A549 (cell line): Measurements from ENCODE around the gene DOCK1. TPM values are rescaled to one million over a fixed set of nuclear protein-coding genes. Genes with fewer than 3 reads are reported as not detected.

Experiments used
- ATAC-seq, 2 experiments: fragments of 200-7000 bp in 1 of 2; fragments of >200 bp in 1 of 2; cut with Nextera tagmentation in 1 of 2; cut with Tn5 transposase in 1 of 2; 3 replicates each; pipeline versions ENCODE4 v1.8.0 to v1.9.1; 2018 to 2020; ENCODE audit warnings: mild to moderate bottlenecking in 1 of 2, moderate library complexity in 1 of 2
- CTCF ChIA-PET: fragments of 300-600 bp; sonication (Branson Sonifier 250); formaldehyde crosslinking; extraction: SDS; loops from one replicate; lab custom pipeline; 2021; ENCODE audit warnings: antibody characterized with exemption, inconsistent platforms; lab: Yijun Ruan, JAX
- POLR2A ChIA-PET: fragments of 350-600 bp; formaldehyde crosslinking; extraction: SDS; loops from one replicate; lab custom pipeline; 2021; ENCODE audit warnings: antibody characterized with exemption, inconsistent platforms; lab: Yijun Ruan, JAX
- DNase-seq, 2 experiments: peaks; one replicate each; pipeline versions ENCODE4 v3.0.0 to v3.0.0-alpha.2; 2011 to 2016; ENCODE audit warnings: low read depth in 1 of 2, low spot score in 1 of 2
- FAIRE-seq: peaks from 2 replicates; lab custom pipeline; 2011; peaks lifted over from hg19 to GRCh38; lab: Jason Lieb, UNC
- H3K27ac ChIP-seq, 2 experiments: fragments of >200 bp; sonication (Bioruptor Twin); formaldehyde crosslinking; 3 replicates each; pipeline ENCODE4 v1.5.1; 2016 to 2017
- H3K4me1 ChIP-seq: fragments of >200 bp; sonication (Bioruptor Twin); formaldehyde crosslinking; 3 replicates; pipeline ENCODE4 v1.6.1; 2016
- H3K4me2 ChIP-seq: fragments of >200 bp; sonication (Bioruptor Twin); formaldehyde crosslinking; 3 replicates; pipeline ENCODE4 v1.6.1; 2016
- H3K4me3 ChIP-seq: fragments of >200 bp; sonication (Bioruptor Twin); formaldehyde crosslinking; 3 replicates; pipeline ENCODE4 v1.5.1; 2016
- H3K9me3 ChIP-seq: fragments of >200 bp; sonication (Bioruptor Twin); formaldehyde crosslinking; 3 replicates; pipeline ENCODE4 v1.6.1; 2016
- CBX8 ChIP-seq: fragments of 200-600 bp; sonication (generic); IDR thresholded peaks from 2 replicates; pipeline ENCODE4 v1.6.1; 2016
- CEBPB ChIP-seq, 2 experiments: fragments of >200 bp in 1 of 2; sonication (Bioruptor Twin) in 1 of 2; formaldehyde crosslinking in 1 of 2; IDR thresholded peaks; 2 replicates each; pipeline ENCODE4 v1.6.1; 2012 to 2016
- CHD2 ChIP-seq: fragments of 150-350 bp; IDR thresholded peaks from 2 replicates; pipeline ENCODE4 v1.6.1; 2014; ENCODE audit warnings: low read length; ENCODE audit not compliant: partially characterized antibody
- CHD4 ChIP-seq: fragments of 200-600 bp; sonication (generic); IDR thresholded peaks from 2 replicates; pipeline ENCODE4 v1.6.1; 2016; ENCODE audit warnings: antibody characterized with exemption, mild to moderate bottlenecking, borderline replicate concordance
- CTCF ChIP-seq: fragments of >200 bp; sonication (Bioruptor Twin); formaldehyde crosslinking; IDR thresholded peaks from 3 replicates; pipeline ENCODE4 v1.5.1; 2016
- EHF ChIP-seq: fragments of 250-450 bp; sonication (Bioruptor Pico); IDR thresholded peaks from 2 replicates; pipeline ENCODE4 v1.5.0; 2020; ENCODE audit warnings: mild to moderate bottlenecking
- EP300 ChIP-seq, 2 experiments: fragments of >200 bp; sonication (Bioruptor Twin); formaldehyde crosslinking; IDR thresholded peaks; 2 replicates in 1 of 2; 3 replicates in 1 of 2; pipeline ENCODE4 v1.6.1; 2016 to 2017
- HDAC2 ChIP-seq: fragments of 200-600 bp; sonication (generic); IDR thresholded peaks from 2 replicates; pipeline ENCODE4 v1.6.1; 2016
- MAFK ChIP-seq: fragments of 450-650 bp; IDR thresholded peaks from 2 replicates; pipeline ENCODE4 v1.6.1; 2014; ENCODE audit not compliant: partially characterized antibody
- NPAS2 ChIP-seq: fragments of 250-450 bp; sonication (Bioruptor Pico); IDR thresholded peaks from 2 replicates; pipeline ENCODE4 v1.8.0; 2022; ENCODE audit warnings: mild to moderate bottlenecking, moderate library complexity, borderline replicate concordance
- NR3C1 ChIP-seq: fragments of >200 bp; sonication (Bioruptor Twin); formaldehyde crosslinking; IDR thresholded peaks from 3 replicates; pipeline ENCODE4 v1.6.1; 2017
- PBX3 ChIP-seq: IDR thresholded peaks from 2 replicates; pipeline ENCODE4 v1.6.1; 2012
- PHF8 ChIP-seq: fragments of 200-600 bp; sonication (generic); IDR thresholded peaks from 2 replicates; pipeline ENCODE4 v1.6.1; 2016; ENCODE audit warnings: low read depth, mild to moderate bottlenecking, antibody characterized with exemption, moderate library complexity, borderline replicate concordance
- POLR2AphosphoS2 ChIP-seq: conservative IDR thresholded peaks from 2 replicates; pipeline ENCODE4 v1.6.1; 2012; ENCODE audit warnings: low read length, improper control_type of control experiment, inconsistent platforms
- RCOR1 ChIP-seq: fragments of 150-350 bp; IDR thresholded peaks from 2 replicates; pipeline ENCODE4 v1.6.1; 2014; ENCODE audit warnings: antibody characterized with exemption, low read length, low read depth
- RFX5 ChIP-seq: fragments of 450-650 bp; IDR thresholded peaks from 2 replicates; pipeline ENCODE4 v1.7.1; 2014; ENCODE audit warnings: antibody characterized with exemption, mild to moderate bottlenecking, moderate library complexity
- RNF2 ChIP-seq: fragments of 200-600 bp; sonication (generic); IDR thresholded peaks from 2 replicates; pipeline ENCODE4 v1.6.1; 2016; ENCODE audit warnings: low read depth, mild to moderate bottlenecking, antibody characterized with exemption, moderate library complexity, borderline replicate concordance
- SREBF2 ChIP-seq: fragments of 450-650 bp; IDR thresholded peaks from 2 replicates; pipeline ENCODE4 v1.6.1; 2014; ENCODE audit warnings: mild to moderate bottlenecking, moderate library complexity
- ZSCAN20 ChIP-seq: fragments of 250-450 bp; sonication (Bioruptor Pico); IDR thresholded peaks from 2 replicates; pipeline ENCODE4 v1.8.0; 2022; ENCODE audit warnings: mild to moderate bottlenecking, moderate library complexity
- WGBS: methylation state at CpG from one replicate; pipeline ENCODE4 v1.1.6; 2017; ENCODE audit errors: missing lambda C conversion rate; 5-methylcytosine and 5-hydroxymethylcytosine counted together
- polyA plus RNA-seq, 4 experiments: library from polyadenylated mRNA; depleted of rRNA in 3 of 4; stranded (reverse); fragments of >200 nt; fragmentation: RNase III in 1 of 4; extraction: RNeasy Plus Mini Kit Qiagen cat#74134 plus additional on column Dnase treatment in 1 of 4; gene quantifications; 2 replicates in 3 of 4; 3 replicates in 1 of 4; pipeline ENCODE4 v1.2.3, GENCODE V29; 2011 to 2017

The DOCK1 gene
- polyA plus RNA-seq, 2 of the 4 experiments (the other 2 are of a cell fraction): 22.6 to 28.2 TPM

GRCh38 chr10:126908225-126908624 lies 3.0 kb downstream of the DOCK1 start:
- no peak for ATAC-seq
- no peak for TF ChIP-seq SREBF2
- H3K4me1 ChIP-seq: peaks cover 11% of the 10 kb centered on the region; the same call in 2 of the 3 replicates
- DNase-seq: no peak
- no peak overlapping the region for H3K27ac ChIP-seq
- H3K4me2 ChIP-seq: no peak overlapping the region
- no peaks in the 10 kb centered on the region for H3K9me3 ChIP-seq
- 94% methylated on average over 5 of the region's 5 CpGs for WGBS
- POLR2A ChIA-PET: no interaction called here
- no peak for FAIRE-seq
- CTCF ChIA-PET: interaction anchor here (1.9 kb wide), 1 partner anchor 9 kb away, joined by 5 read pairs; no protein-coding TSS in a partner anchor
- no peak overlapping the region for H3K4me3 ChIP-seq

GRCh38 chr10:126908729-126909128 lies 3.5 kb downstream of the DOCK1 start:
- DNase-seq (no peak), FAIRE-seq (no peak), ATAC-seq (no peak)
- Histone ChIP-seq H3K27ac (no peak overlapping the region), H3K4me1 (peaks cover 11% of the 10 kb centered on the region; the same call in 2 of the 3 replicates), H3K9me3 (no peaks in the 10 kb centered on the region), H3K4me3 (no peak overlapping the region), H3K4me2 (no peak overlapping the region)
- POLR2A ChIA-PET: no interaction called here
- WGBS: 78% methylated on average over 7 of the region's 7 CpGs
- CTCF ChIA-PET: interaction anchor here (1.9 kb wide), 1 partner anchor 9 kb away, joined by 5 read pairs; no protein-coding TSS in a partner anchor
- no peak for TF ChIP-seq ZSCAN20 (CRISPR knock-in tag)
- TF ChIP-seq NPAS2: no peak

- no peak overlapping the region for H3K4me3 ChIP-seq
- no peaks in the 10 kb centered on the region for H3K9me3 ChIP-seq
- ChIA-PET CTCF (interaction anchor here (1.9 kb wide), 1 partner anchor 8 kb away, joined by 5 read pairs; no protein-coding TSS in a partner anchor), POLR2A (no interaction called here)
- H3K27ac ChIP-seq: no peak overlapping the region
- 91% methylated on average over 4 of the region's 4 CpGs for WGBS
- no peak for DNase-seq
- H3K4me1 ChIP-seq: peaks cover 9% of the 10 kb centered on the region; the same call in 2 of the 3 replicates
- no peak for TF ChIP-seq CHD2
- TF ChIP-seq RFX5: no peak
- TF ChIP-seq, all 56 proteins: peak for 0
- FAIRE-seq (no peak), ATAC-seq (no peak)
- H3K4me2 ChIP-seq: no peak overlapping the region
Observed at GRCh38 chr10:126909147-126909546, 3.9 kb downstream of the DOCK1 start.

GRCh38 chr10:126910196-126910595 lies 5.0 kb downstream of the DOCK1 start:
- Histone ChIP-seq H3K4me3 (no peak overlapping the region), H3K4me1 (0 out of 3 replicates have a peak, but pooled peaks cover 4% of the 10 kb centered on the region), H3K9me3 (no peaks in the 10 kb centered on the region), H3K27ac (no peak overlapping the region), H3K4me2 (no peak overlapping the region)
- ChIA-PET CTCF (interaction anchor here (0.9 kb wide), 1 partner anchor 14 kb away, joined by 3 read pairs; no protein-coding TSS in a partner anchor), POLR2A (no interaction called here)
- 92% methylated on average over 7 of the region's 7 CpGs for WGBS
- FAIRE-seq: no peak
- no peak for TF ChIP-seq EHF (CRISPR knock-in tag)
- no peak for TF ChIP-seq PBX3
- TF ChIP-seq CBX8: no peak
- no peak for TF ChIP-seq CHD4
- no peak for TF ChIP-seq CTCF
- no peak for TF ChIP-seq RCOR1
- no peak for TF ChIP-seq NPAS2
- TF ChIP-seq MAFK: no peak
- no peak for TF ChIP-seq RNF2
- no peak for TF ChIP-seq HDAC2
- no peak for TF ChIP-seq NR3C1
- TF ChIP-seq POLR2AphosphoS2: no peak
- TF ChIP-seq CEBPB (IDR thresholded peaks at IDR 0.05): no peak
- TF ChIP-seq EP300 (IDR thresholded peaks at IDR 0.05): no peak
- TF ChIP-seq PHF8: no peak
- DNase-seq: no peak
- ATAC-seq: no peak
